OCI-LY7 (cell line): ENCODE data around the gene FKBP11.
A peak's percentile ranks its signal among the peaks of the same experiment; 100 is the strongest.

Source experiments
- CTCF ChIP-seq: fragments of 200-600 bp; sonication (generic); conservative IDR thresholded peaks from 2 replicates; pipeline ENCODE4 v1.5.1; 2014; ENCODE audit warnings: mild to moderate bottlenecking, antibody characterized with exemption, low read length, moderate library complexity, mixed read lengths
- EZH2phosphoT487 ChIP-seq: fragments of 200-600 bp; sonication (generic); IDR thresholded peaks from 2 replicates; pipeline ENCODE4 v1.6.1; 2018; ENCODE audit warnings: low read depth, borderline replicate concordance, mild to moderate bottlenecking, mixed run types, antibody characterized with exemption, low read length, moderate library complexity, mixed read lengths

- peak; percentile 95 for TF ChIP-seq CTCF
- TF ChIP-seq EZH2phosphoT487, result no peak
These were observed 34.5 kb downstream of the FKBP11 start for GRCh38 chr12:48890657-48891418.
